Measurements from ENCODE around the gene INSL3. TPM values are rescaled to one million over a fixed set of nuclear protein-coding genes. Genes with fewer than 3 reads are reported as not detected.
A peak's percentile ranks its signal among the peaks of the same experiment; 100 is the strongest.

The INSL3 gene
- total and polyA plus RNA-seq, 2 of the 13 experiments (the other 11 are each of a cell fraction or from before 2014, with no cell fraction given), result 0.30 TPM; not detected in 1

GRCh38 chr19:17797424-17798201, 23.7 kb downstream of the INSL3 start (continued):
- TF ChIP-seq GFI1 (CRISPR knock-in tag; IDR thresholded peaks at IDR 0.05; ENCODE audit: borderline replicate concordance) (0 out of 2 replicates have a peak, but pooled peaks have one; percentile 18), MAFK (conservative IDR thresholded peaks at IDR 0.05 in 1 of 2, IDR thresholded peaks at IDR 0.05 in 1 of 2; ENCODE audit: low read length in 2 of 2) (no peak), TFE3 (CRISPR knock-in tag; IDR thresholded peaks at IDR 0.05) (peak; percentile 45; the same call in 1 of the 2 replicates), ZNF737 (CRISPR knock-in tag; IDR thresholded peaks at IDR 0.05; ENCODE audit: borderline replicate concordance) (no peak), DPF2 (CRISPR knock-in tag; IDR thresholded peaks at IDR 0.05; ENCODE audit: borderline replicate concordance, low read depth) (peak; percentile 80; the same call in 1 of the 2 replicates), DRAP1 (CRISPR knock-in tag; IDR thresholded peaks at IDR 0.05) (peak; percentile 25; the same call in 1 of the 2 replicates), FLYWCH1 (CRISPR knock-in tag; IDR thresholded peaks at IDR 0.05) (no peak), ZNF710 (CRISPR knock-in tag; IDR thresholded peaks at IDR 0.05; ENCODE audit: borderline replicate concordance) (no peak), ELF3 (CRISPR knock-in tag; IDR thresholded peaks at IDR 0.05) (peak; percentile 67), MLX (CRISPR knock-in tag; IDR thresholded peaks at IDR 0.05) (0 out of 2 replicates have a peak, but pooled peaks have one; percentile 14), SP4 (CRISPR knock-in tag; IDR thresholded peaks at IDR 0.05) (peak; percentile 45; the same call in 1 of the 2 replicates), ZFP90 (CRISPR knock-in tag; IDR thresholded peaks at IDR 0.05; ENCODE audit: borderline replicate concordance) (no peak), GPN1 (CRISPR knock-in tag; IDR thresholded peaks at IDR 0.05; ENCODE audit: borderline replicate concordance) (no peak), MAF1 (CRISPR knock-in tag; IDR thresholded peaks at IDR 0.05; ENCODE audit: borderline replicate concordance) (no peak), MED8 (CRISPR knock-in tag; IDR thresholded peaks at IDR 0.05; ENCODE audit: insufficient replicate concordance) (no peak), SMAD3 (CRISPR knock-in tag; IDR thresholded peaks at IDR 0.05) (no peak), U2AF1 (optimal IDR thresholded peaks at IDR 0.05; ENCODE audit: low read depth, low read length) (peak; percentile 31), ZNF552 (CRISPR knock-in tag; IDR thresholded peaks at IDR 0.05; ENCODE audit: borderline replicate concordance) (no peak), ZNF20 (CRISPR knock-in tag; IDR thresholded peaks at IDR 0.05) (no peak), ZFP62 (CRISPR knock-in tag; IDR thresholded peaks at IDR 0.05) (no peak), MLLT10 (CRISPR knock-in tag; IDR thresholded peaks at IDR 0.05) (no peak), ARID2 (CRISPR knock-in tag; IDR thresholded peaks at IDR 0.05; ENCODE audit: borderline replicate concordance) (no peak), RBM22 (optimal IDR thresholded peaks at IDR 0.05; ENCODE audit: low read length) (no peak), POGZ (CRISPR knock-in tag; IDR thresholded peaks at IDR 0.05) (no peak), ZNF282 (IDR thresholded peaks at IDR 0.05; ENCODE audit: partially characterized antibody) (no peak), SALL1 (CRISPR knock-in tag; IDR thresholded peaks at IDR 0.05) (peak; percentile 55), ZNF713 (CRISPR knock-in tag; IDR thresholded peaks at IDR 0.05) (no peak)
